Lower lobe of right lung (tissue), 2 donors: ENCODE measurements around the gene FCER1G. TPM values are rescaled to one million over a fixed set of nuclear protein-coding genes. Genes with fewer than 3 reads are reported as not detected.

Experiments used
- ATAC-seq, 2 donors: fragments of 200-7000 bp; cut with Tn5 transposase; one replicate each; pipeline ENCODE4 v1.9.1; 2020 to 2022; ENCODE audit warnings: mild to moderate bottlenecking in 2 of 2, moderate library complexity in 2 of 2
- DNase-seq: peaks from one replicate; pipeline ENCODE4 v3.0.0-alpha.2; 2020
- H3K27ac ChIP-seq: fragments of 200-600 bp; one replicate; pipeline ENCODE4 v1.8.0; 2022
- H3K27me3 ChIP-seq: fragments of 200-600 bp; one replicate; pipeline ENCODE4 v1.8.0; 2022; ENCODE audit warnings: low read depth
- H3K36me3 ChIP-seq: fragments of 200-600 bp; one replicate; pipeline ENCODE4 v1.8.0; 2022; ENCODE audit warnings: mild to moderate bottlenecking
- H3K4me1 ChIP-seq: fragments of 200-600 bp; one replicate; pipeline ENCODE4 v1.8.0; 2022
- H3K4me3 ChIP-seq: fragments of 200-600 bp; one replicate; pipeline ENCODE4 v1.8.0; 2022; ENCODE audit warnings: mild to moderate bottlenecking
- H3K9me3 ChIP-seq: fragments of 200-600 bp; one replicate; pipeline ENCODE4 v1.8.0; 2022
- CTCF ChIP-seq: fragments of 200-600 bp; IDR thresholded peaks from one replicate; pipeline ENCODE4 v1.8.0; 2022; ENCODE audit warnings: antibody characterized with exemption, mild to moderate bottlenecking
- intact Hi-C: fragments of 100-400 bp; cut with DNase I; formaldehyde crosslinking; loops from one replicate; pipeline ENCODE4 v1.11.0; 2022
- total RNA-seq: library from RNA; stranded (reverse); fragmentation: NEBNext Ultra II Directional; extraction: Animal tissue kit (Norgen Biotek cat#: 25700); gene quantifications from one replicate; pipeline ENCODE4 v1.2.1, GENCODE V29; 2021
- donor health status: DM: no; HTN: yes; CAD: no; lungs with severe emphysema.

The FCER1G gene
- total RNA-seq, 1 donor from 2014 or later = 283 TPM

- H3K9me3 ChIP-seq = no peaks in the 10 kb centered on the region
- no peak for TF ChIP-seq CTCF
- no peaks in the 10 kb centered on the region for H3K27me3 ChIP-seq
- ATAC-seq (no peak), DNase-seq (no peak)
- H3K36me3 ChIP-seq = peaks cover 20% of the 10 kb centered on the region
- H3K27ac ChIP-seq = no peak overlapping the region
- peaks cover 18% of the 10 kb centered on the region for H3K4me1 ChIP-seq
- no peak overlapping the region for H3K4me3 ChIP-seq
- intact Hi-C loops = no loop called here
Observed at GRCh38 chr1:161230762-161231161, 15.7 kb downstream of the FCER1G start.

- ATAC-seq (no peak), DNase-seq (no peak)
- Histone ChIP-seq H3K9me3 (no peaks in the 10 kb centered on the region), H3K4me1 (no peaks in the 10 kb centered on the region), H3K4me3 (no peak overlapping the region), H3K27me3 (no peaks in the 10 kb centered on the region), H3K27ac (no peak overlapping the region), H3K36me3 (peaks cover 20% of the 10 kb centered on the region)
- intact Hi-C loops = no loop called here
- no peak for TF ChIP-seq CTCF
Observed at GRCh38 chr1:161233102-161233501, 18.0 kb downstream of the FCER1G start.

- no peaks in the 10 kb centered on the region for H3K9me3 ChIP-seq
- intact Hi-C loops = no loop called here
- H3K4me3 ChIP-seq = no peak overlapping the region
- no peak overlapping the region for H3K27ac ChIP-seq
- H3K4me1 ChIP-seq = no peaks in the 10 kb centered on the region
- H3K27me3 ChIP-seq = no peaks in the 10 kb centered on the region
- DNase-seq (no peak), ATAC-seq (no peak)
- no peaks in the 10 kb centered on the region for H3K36me3 ChIP-seq
- no peak for TF ChIP-seq CTCF
Observed at GRCh38 chr1:161235957-161236775, 21.1 kb downstream of the FCER1G start.

- no peak for DNase-seq
- no peak for ATAC-seq
- H3K4me1 ChIP-seq = no peaks in the 10 kb centered on the region
- H3K27ac ChIP-seq = no peak within 1 kb of the TSS
- H3K27me3 ChIP-seq = no peaks in the 10 kb centered on the region
- no peaks in the 10 kb centered on the region for H3K36me3 ChIP-seq
- TF ChIP-seq CTCF = no peak
- no peak within 1 kb of the TSS for H3K4me3 ChIP-seq
- H3K9me3 ChIP-seq = no peaks in the 10 kb centered on the region
- intact Hi-C loops = no loop called here
Observed at GRCh38 chr1:161238039-161238473, 23.0 kb downstream of the FCER1G start, which contains the start of gene NR1I3. NR1I3 (minus strand) TSS chr1:161238203; CDS start chr1:161236565, 1,638 bp downstream.

- ATAC-seq (no peak), DNase-seq (no peak)
- no peak for TF ChIP-seq CTCF
- intact Hi-C loops = no loop called here
- no peaks in the 10 kb centered on the region for H3K4me1 ChIP-seq
- no peak overlapping the region for H3K27ac ChIP-seq
- H3K36me3 ChIP-seq = no peaks in the 10 kb centered on the region
- no peaks in the 10 kb centered on the region for H3K9me3 ChIP-seq
- H3K4me3 ChIP-seq = no peak overlapping the region
- no peaks in the 10 kb centered on the region for H3K27me3 ChIP-seq
Observed at GRCh38 chr1:161241682-161242081, 26.6 kb downstream of the FCER1G start.
